Right lobe of liver (tissue), 4 donors: ENCODE data around the gene SWAP70.

Experiments
- CTCF ChIP-seq, 4 donors: fragments of 200-600 bp in 3 of 4; fragments of 450-650 bp in 1 of 4; IDR thresholded peaks; one replicate each; pipeline versions ENCODE4 v1.5.1 to v1.8.0; 2016 to 2022; ENCODE audit warnings: antibody characterized with exemption in 4 of 4, mild to moderate bottlenecking in 2 of 4
- POLR2A ChIP-seq: fragments of 450-650 bp; IDR thresholded peaks from one replicate; pipeline ENCODE4 v1.6.1; 2017; ENCODE audit warnings: antibody characterized with exemption, mild to moderate bottlenecking
- donor health status: DM: no; HTN: no; CAD: no.
- donor health status: DM: no; HTN: no; CAD: no.
- donor health status: DM: no; HTN: yes; CAD: no.

- no peak for TF ChIP-seq CTCF (IDR thresholded peaks at IDR 0.05)
- TF ChIP-seq POLR2A: no peak
These were observed 40.2 kb downstream of the SWAP70 start for GRCh38 chr11:9704037-9704436.
